Progenitor cell of endocrine pancreas (in vitro differentiated cells): Measurements from ENCODE around the gene NCR3LG1. TPM values are rescaled to one million over a fixed set of nuclear protein-coding genes. Genes with fewer than 3 reads are reported as not detected.

Experiments used
- DNase-seq: peaks from one replicate; pipeline ENCODE4 v3.0.0; 2021; ENCODE audit warnings: low spot score; ENCODE audit not compliant: unreplicated experiment
- H3K27ac Mint-ChIP-seq: 2 replicates; pipeline ENCODE4 v1.8.0; 2021; ENCODE audit warnings: mild to moderate bottlenecking, moderate library complexity, mixed read lengths
- H3K27me3 Mint-ChIP-seq: 2 replicates; pipeline ENCODE4 v1.8.0; 2021; ENCODE audit warnings: mixed read lengths
- H3K36me3 Mint-ChIP-seq: 2 replicates; pipeline ENCODE4 v1.8.0; 2022; ENCODE audit warnings: mixed read lengths; ENCODE audit not compliant: insufficient read depth
- H3K4me1 Mint-ChIP-seq: 2 replicates; pipeline ENCODE4 v1.8.0; 2021; ENCODE audit warnings: low read depth, mixed read lengths
- H3K4me3 Mint-ChIP-seq: 2 replicates; pipeline ENCODE4 v1.8.0; 2021; ENCODE audit warnings: low read depth, mild to moderate bottlenecking, moderate library complexity, mixed read lengths
- H3K9me3 Mint-ChIP-seq: 2 replicates; pipeline ENCODE4 v1.8.0; 2021; ENCODE audit warnings: low read depth, mixed read lengths
- total RNA-seq: library from RNA; stranded (reverse); gene quantifications from 2 replicates; pipeline ENCODE4 v1.2.1, GENCODE V29; 2021
- TF ChIP-seq, protein P1 (sequence below): fragments of 200-600 bp; sonication (generic); IDR thresholded peaks from one replicate; pipeline ENCODE4 v1.5.0; 2021; ENCODE audit warnings: antibody characterized with exemption, mild to moderate bottlenecking; ENCODE audit not compliant: unreplicated experiment

The NCR3LG1 gene
- total RNA-seq, 1 donor from 2014 or later, result 1.3 TPM

DNA sequence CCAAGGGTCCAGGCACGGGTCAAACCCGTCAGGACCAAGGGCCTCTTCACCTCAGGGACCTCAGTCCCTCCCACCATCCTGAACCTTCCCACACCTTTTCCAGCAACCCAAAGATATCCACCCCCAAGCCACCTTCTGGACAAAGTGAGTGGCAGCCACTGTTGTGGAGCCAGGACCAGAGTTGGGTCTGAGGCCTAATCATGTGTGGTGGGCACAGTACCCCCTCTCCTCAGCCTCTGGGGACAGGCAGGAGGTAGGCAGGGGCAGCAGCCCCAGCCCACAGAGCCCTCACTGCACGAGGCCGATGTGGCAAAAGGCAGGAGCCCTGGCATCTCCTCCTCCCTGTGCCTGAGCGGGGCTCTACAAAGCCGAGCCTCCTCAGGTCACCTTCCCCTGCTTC lies 34.3 kb downstream of the NCR3LG1 start:
- Mint-ChIP-seq H3K27ac (no peak overlapping the region), H3K36me3 (peaks cover 3% of the 10 kb centered on the region), H3K27me3 (peaks cover 8% of the 10 kb centered on the region), H3K4me3 (no peak overlapping the region), H3K9me3 (no peaks in the 10 kb centered on the region), H3K4me1 (no peaks in the 10 kb centered on the region)
- TF ChIP-seq, protein P1, sequence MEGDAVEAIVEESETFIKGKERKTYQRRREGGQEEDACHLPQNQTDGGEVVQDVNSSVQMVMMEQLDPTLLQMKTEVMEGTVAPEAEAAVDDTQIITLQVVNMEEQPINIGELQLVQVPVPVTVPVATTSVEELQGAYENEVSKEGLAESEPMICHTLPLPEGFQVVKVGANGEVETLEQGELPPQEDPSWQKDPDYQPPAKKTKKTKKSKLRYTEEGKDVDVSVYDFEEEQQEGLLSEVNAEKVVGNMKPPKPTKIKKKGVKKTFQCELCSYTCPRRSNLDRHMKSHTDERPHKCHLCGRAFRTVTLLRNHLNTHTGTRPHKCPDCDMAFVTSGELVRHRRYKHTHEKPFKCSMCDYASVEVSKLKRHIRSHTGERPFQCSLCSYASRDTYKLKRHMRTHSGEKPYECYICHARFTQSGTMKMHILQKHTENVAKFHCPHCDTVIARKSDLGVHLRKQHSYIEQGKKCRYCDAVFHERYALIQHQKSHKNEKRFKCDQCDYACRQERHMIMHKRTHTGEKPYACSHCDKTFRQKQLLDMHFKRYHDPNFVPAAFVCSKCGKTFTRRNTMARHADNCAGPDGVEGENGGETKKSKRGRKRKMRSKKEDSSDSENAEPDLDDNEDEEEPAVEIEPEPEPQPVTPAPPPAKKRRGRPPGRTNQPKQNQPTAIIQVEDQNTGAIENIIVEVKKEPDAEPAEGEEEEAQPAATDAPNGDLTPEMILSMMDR, result no peak
- no peak for DNase-seq

DNA sequence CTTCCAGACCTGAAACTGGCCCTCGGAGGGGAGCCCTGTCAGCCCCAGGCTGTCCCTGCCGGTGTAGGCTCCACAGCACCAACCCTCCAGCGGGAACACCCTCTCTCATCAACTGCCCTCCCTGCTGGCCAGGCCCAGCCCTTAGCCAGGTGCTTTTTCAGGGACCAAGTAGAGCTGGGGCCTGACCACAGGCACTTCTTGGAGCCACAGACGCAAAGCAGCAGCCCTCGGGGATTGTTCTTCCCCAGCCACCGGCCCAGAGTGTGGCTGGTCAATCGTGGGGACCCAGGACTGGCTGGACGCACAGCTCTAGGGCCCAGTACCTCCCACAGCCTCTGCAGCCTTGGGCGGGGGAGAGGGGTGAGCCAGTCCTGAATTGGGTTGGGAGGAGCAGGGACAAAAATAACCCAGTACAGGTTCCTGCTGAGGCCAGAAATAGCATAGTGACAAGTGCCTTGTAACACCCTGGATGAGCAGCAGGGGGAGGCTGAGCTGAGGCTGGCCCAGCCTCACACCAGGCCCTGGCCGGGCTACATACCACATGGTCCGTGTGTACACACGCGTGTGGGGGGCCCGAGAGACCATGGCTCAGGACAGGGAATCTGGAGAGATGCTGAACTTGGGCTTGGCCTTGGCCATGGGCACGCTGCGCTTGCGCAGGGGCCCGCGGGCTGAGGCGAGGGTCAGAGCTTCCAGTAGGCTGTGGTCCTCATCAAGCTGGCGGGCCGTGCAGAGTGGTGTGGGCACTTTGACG lies 34.9 kb downstream of the NCR3LG1 start:
- Mint-ChIP-seq H3K36me3 (peaks cover 3% of the 10 kb centered on the region), H3K27me3 (peaks cover 14% of the 10 kb centered on the region), H3K4me1 (no peaks in the 10 kb centered on the region), H3K9me3 (no peaks in the 10 kb centered on the region), H3K27ac (no peak overlapping the region), H3K4me3 (peak overlapping the region; percentile 37)
- TF ChIP-seq, protein P1, result peak; percentile 58
- peak; percentile 40 for DNase-seq

DNA sequence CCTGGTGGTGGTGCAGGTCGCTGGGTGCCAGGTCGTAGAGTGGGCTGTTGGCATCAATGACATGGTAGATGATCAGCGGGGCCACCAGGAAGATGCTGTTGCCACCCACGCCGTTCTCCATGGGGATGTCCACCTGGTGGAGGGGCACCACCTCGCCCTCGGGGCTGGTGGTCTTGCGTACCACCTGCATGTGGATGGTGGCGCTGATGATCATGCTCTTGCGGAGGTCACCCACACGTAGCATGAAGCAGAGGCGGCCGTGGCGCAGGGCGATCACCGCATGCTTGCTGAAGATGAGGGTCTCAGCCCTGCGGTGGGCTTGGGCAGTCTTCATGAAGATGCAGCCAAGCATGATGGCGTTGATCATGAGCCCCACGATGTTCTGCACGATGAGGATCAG lies 35.7 kb downstream of the NCR3LG1 start:
- Mint-ChIP-seq H3K4me1 (no peaks in the 10 kb centered on the region), H3K27me3 (peaks cover 20% of the 10 kb centered on the region), H3K27ac (no peak overlapping the region), H3K36me3 (peaks cover 3% of the 10 kb centered on the region), H3K4me3 (peak overlapping the region; percentile 56), H3K9me3 (no peaks in the 10 kb centered on the region)
- TF ChIP-seq, protein P1, result no peak
- no peak for DNase-seq

DNA sequence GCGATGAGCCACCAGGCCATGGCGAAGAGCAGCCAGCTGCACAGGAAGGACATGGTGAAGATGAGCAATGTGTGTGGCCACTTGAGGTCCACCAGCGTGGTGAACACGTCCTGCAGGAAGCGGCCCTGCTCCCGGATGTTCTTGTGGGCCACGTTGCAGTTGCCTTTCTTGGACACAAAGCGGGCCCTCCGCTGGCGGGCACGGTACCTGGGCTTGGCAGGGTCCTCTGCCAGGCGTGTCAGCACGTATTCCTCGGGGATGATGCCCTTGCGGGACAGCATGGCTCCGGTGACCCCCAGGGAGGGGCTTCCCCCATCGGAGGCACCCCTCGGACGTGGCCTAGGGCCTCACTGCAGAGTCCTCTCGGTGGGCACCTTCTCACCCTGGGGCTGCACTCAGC lies 36.2 kb downstream of the NCR3LG1 start:
- TF ChIP-seq, protein P1, result no peak

DNA sequence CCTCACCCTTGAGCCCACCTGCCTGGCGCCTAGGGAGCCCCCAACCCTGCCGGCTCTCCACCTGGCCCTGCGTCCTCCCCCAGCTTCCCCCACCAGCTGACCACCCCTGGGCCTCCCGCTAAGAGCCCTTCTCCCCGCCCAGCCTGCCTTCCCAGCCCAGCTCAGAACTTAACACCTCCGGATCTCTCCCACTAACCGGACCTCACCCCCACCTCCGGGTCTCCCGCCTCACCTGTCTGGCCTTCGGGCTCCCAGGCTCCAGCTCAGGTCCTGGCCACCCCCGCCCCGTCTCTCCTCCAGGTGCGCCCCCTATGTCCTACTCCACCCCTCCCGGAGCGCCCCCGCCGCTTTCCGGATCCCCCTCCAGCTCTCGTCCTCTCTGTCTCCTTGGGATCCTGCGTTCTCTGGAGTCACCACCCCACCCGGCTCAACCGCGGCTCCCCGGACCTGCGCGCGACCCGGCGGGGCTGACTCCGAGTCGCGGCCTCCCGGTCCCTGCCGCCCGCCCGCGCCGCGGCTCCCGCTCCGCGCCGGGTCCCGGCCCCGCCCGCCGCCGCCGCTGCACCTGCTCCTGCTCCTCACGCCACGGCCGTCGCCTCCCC lies 37.1 kb downstream of the NCR3LG1 start, which contains the start of gene KCNJ11:
TSS of gene KCNJ11 (minus strand) at position 51 of the 602 bp plus-strand sequence. CDS start 568 bp downstream, outside the sequence.
- peak within 1 kb of the TSS; percentile 75 for H3K4me3 Mint-ChIP-seq
- peak; percentile 23 for DNase-seq
- no peaks in the 10 kb centered on the region for H3K9me3 Mint-ChIP-seq
- TF ChIP-seq, protein P1, result no peak
- H3K36me3 Mint-ChIP-seq, result peaks cover 3% of the 10 kb centered on the region
- peak within 1 kb of the TSS; percentile 33 for H3K27ac Mint-ChIP-seq
- no peaks in the 10 kb centered on the region for H3K4me1 Mint-ChIP-seq
- H3K27me3 Mint-ChIP-seq, result peaks cover 20% of the 10 kb centered on the region

More for the DNA sequence above, 36.2 kb downstream of the NCR3LG1 start:
- DNase-seq, result no peak
- peaks cover 3% of the 10 kb centered on the region for H3K36me3 Mint-ChIP-seq
- H3K4me1 Mint-ChIP-seq, result no peaks in the 10 kb centered on the region
- peaks cover 20% of the 10 kb centered on the region for H3K27me3 Mint-ChIP-seq
- H3K9me3 Mint-ChIP-seq, result no peaks in the 10 kb centered on the region
- peak overlapping the region; percentile 56 for H3K4me3 Mint-ChIP-seq
- H3K27ac Mint-ChIP-seq, result no peak overlapping the region
